Measurements from ENCODE around the gene IGSF22.

- TF ChIP-seq POLR2AphosphoS5 (IDR thresholded peaks at IDR 0.05; ENCODE audit: borderline replicate concordance, low read depth, low read length) (no peak), EZH2 (IDR thresholded peaks at IDR 0.05) (no peak)
Observed at GRCh38 chr11:18737642-18738041, 11.7 kb upstream of the IGSF22 start.
